Right atrium auricular region (tissue), 2 donors: ENCODE data around the gene CCDC141. TPM values are rescaled to one million over a fixed set of nuclear protein-coding genes. Genes with fewer than 3 reads are reported as not detected.

ENCODE experiments used
- DNase-seq: peaks from one replicate; pipeline ENCODE4 v3.0.0-alpha.2; 2019; ENCODE audit warnings: low spot score
- H3K27ac ChIP-seq, 2 donors: fragments of 200-600 bp; sonication (generic); 1 replicate in 1 of 2; 2 replicates in 1 of 2; pipeline ENCODE4 v1.5.1; 2016 to 2019
- H3K27me3 ChIP-seq, 2 donors: fragments of 200-600 bp; sonication (generic); one replicate each; pipeline versions ENCODE4 v1.5.1 to v1.6.0; 2017 to 2019
- H3K36me3 ChIP-seq: fragments of 200-600 bp; sonication (generic); one replicate; pipeline ENCODE4 v1.5.1; 2016
- H3K4me1 ChIP-seq, 2 donors: fragments of 200-600 bp; sonication (generic); one replicate each; pipeline versions ENCODE4 v1.5.1 to v1.6.0; 2017 to 2019
- H3K4me3 ChIP-seq, 2 donors: fragments of 200-600 bp; sonication (generic); 1 replicate in 1 of 2; 2 replicates in 1 of 2; pipeline ENCODE4 v1.5.1; 2017 to 2019; ENCODE audit warnings: mild to moderate bottlenecking in 1 of 2, moderate library complexity in 1 of 2
- H3K9me3 ChIP-seq, 2 donors: fragments of 200-600 bp; sonication (generic); one replicate each; pipeline ENCODE4 v1.5.1; 2019
- CTCF ChIP-seq, 2 donors: fragments of 200-600 bp; sonication (generic); IDR thresholded peaks; one replicate each; pipeline ENCODE4 v1.5.1; 2019; ENCODE audit warnings: antibody characterized with exemption in 2 of 2
- total RNA-seq, 2 donors: library from RNA; depleted of rRNA; stranded (reverse); fragments of >200 nt; gene quantifications; one replicate each; pipeline ENCODE4 v1.1.0, GENCODE V29; 2016

The CCDC141 gene
- total RNA-seq, 2 donors from 2014 or later: 28.9 to 146 TPM

GRCh38 chr2:178891265-178891958 is 158.5 kb downstream of the CCDC141 start:
- Histone ChIP-seq H3K9me3 (no peaks in the 10 kb centered on the region), H3K27ac (peak overlapping the region; percentile 24 to 55), H3K4me3 (no peak overlapping the region), H3K27me3 (no peaks in the 10 kb centered on the region), H3K4me1 (peaks cover 0 to 15% of the 10 kb centered on the region in 2 donors), H3K36me3 (no peaks in the 10 kb centered on the region)
- peak; percentile 96 to 98 for TF ChIP-seq CTCF (IDR thresholded peaks at IDR 0.05)
- peak; percentile 83 for DNase-seq

GRCh38 chr2:178886006-178886405 is 163.9 kb downstream of the CCDC141 start:
- H3K9me3 ChIP-seq: no peaks in the 10 kb centered on the region
- H3K27me3 ChIP-seq: no peaks in the 10 kb centered on the region
- H3K4me3 ChIP-seq: no peak overlapping the region
- no peak for DNase-seq
- no peak for TF ChIP-seq CTCF (IDR thresholded peaks at IDR 0.05)
- H3K4me1 ChIP-seq: peaks cover 0 to 10% of the 10 kb centered on the region in 2 donors
- no peak overlapping the region for H3K27ac ChIP-seq
- no peaks in the 10 kb centered on the region for H3K36me3 ChIP-seq

GRCh38 chr2:178884440-178884839 is 165.5 kb downstream of the CCDC141 start:
- DNase-seq: no peak
- Histone ChIP-seq H3K4me3 (no peak overlapping the region), H3K9me3 (no peaks in the 10 kb centered on the region), H3K27me3 (no peaks in the 10 kb centered on the region), H3K36me3 (no peaks in the 10 kb centered on the region), H3K27ac (no peak overlapping the region), H3K4me1 (peaks cover 0 to 10% of the 10 kb centered on the region in 2 donors)
- no peak for TF ChIP-seq CTCF (IDR thresholded peaks at IDR 0.05)

GRCh38 chr2:178882666-178883440 is 167.1 kb downstream of the CCDC141 start:
- Histone ChIP-seq H3K4me1 (peaks cover 0 to 11% of the 10 kb centered on the region in 2 donors), H3K9me3 (no peaks in the 10 kb centered on the region), H3K4me3 (no peak overlapping the region), H3K27me3 (no peaks in the 10 kb centered on the region), H3K36me3 (no peaks in the 10 kb centered on the region), H3K27ac (peak overlapping the region in 1 of 2 donors; percentile 44)
- no peak for DNase-seq
- no peak for TF ChIP-seq CTCF (IDR thresholded peaks at IDR 0.05)

- Histone ChIP-seq H3K4me1 (peaks cover 0 to 16% of the 10 kb centered on the region in 2 donors), H3K4me3 (no peak overlapping the region), H3K9me3 (no peaks in the 10 kb centered on the region), H3K27ac (no peak overlapping the region), H3K36me3 (no peaks in the 10 kb centered on the region), H3K27me3 (no peaks in the 10 kb centered on the region)
- no peak for TF ChIP-seq CTCF (IDR thresholded peaks at IDR 0.05)
- DNase-seq: no peak
These were observed 168.9 kb downstream of the CCDC141 start for GRCh38 chr2:178881075-178881474.
